A673 (cell line): Measurements from ENCODE around the gene USP51. TPM values are rescaled to one million over a fixed set of nuclear protein-coding genes. Genes with fewer than 3 reads are reported as not detected.
"Not testable (repeated sequence)": the region's sequence is repeated elsewhere in the genome, so short reads cannot be mapped to it uniquely, and the experiment has no call there.

Experiments
- BruUV-seq: library from RNA; stranded (reverse); fragments of 400-500 nt; replicated peaks from 2 replicates; lab custom pipeline; 2021; lab: Mats Ljungman, UMichigan
- CTCF ChIA-PET: fragments of 300-600 bp; sonication (Branson Sonifier 250); formaldehyde crosslinking; loops from one replicate; lab custom pipeline; 2022; ENCODE audit warnings: antibody characterized with exemption; lab: Charles Lee
- POLR2A ChIA-PET: fragments of 300-600 bp; sonication (Branson Sonifier 250); formaldehyde crosslinking; loops from one replicate; lab custom pipeline; 2022; ENCODE audit warnings: antibody characterized with exemption; ENCODE audit not compliant: low non-redundant PET; lab: Charles Lee
- DNase-seq: peaks from one replicate; pipeline ENCODE4 v3.0.0-alpha.2; 2015; ENCODE audit warnings: low spot score
- H3K27ac ChIP-seq: fragments of 200-600 bp; sonication (generic); 2 replicates; pipeline ENCODE4 v1.5.1; 2016; ENCODE audit warnings: mixed run types, low read depth, mild to moderate bottlenecking, mixed read lengths, antibody characterized with exemption, low read length; ENCODE audit not compliant: poor library complexity, severe bottlenecking
- H3K27me3 ChIP-seq: fragments of 200-600 bp; sonication (generic); replicated peaks from 2 replicates; pipeline ENCODE4 v1.6.1; 2017; ENCODE audit warnings: mixed run types, low read depth, mild to moderate bottlenecking, mixed read lengths, antibody characterized with exemption, low read length; ENCODE audit not compliant: insufficient read depth, poor library complexity
- H3K36me3 ChIP-seq: fragments of 200-600 bp; sonication (generic); 2 replicates; pipeline ENCODE4 v1.6.1; 2016; ENCODE audit warnings: mixed run types, mild to moderate bottlenecking, mixed read lengths, antibody characterized with exemption, low read length; ENCODE audit not compliant: insufficient read depth, poor library complexity, severe bottlenecking
- H3K4me1 ChIP-seq: fragments of 200-600 bp; sonication (generic); 2 replicates; pipeline ENCODE4 v1.6.1; 2017; ENCODE audit warnings: mixed run types, mild to moderate bottlenecking, mixed read lengths, antibody characterized with exemption, low read length; ENCODE audit not compliant: insufficient read depth, poor library complexity, severe bottlenecking
- H3K4me3 ChIP-seq: fragments of 200-600 bp; sonication (generic); 2 replicates; pipeline ENCODE4 v1.5.1; 2016; ENCODE audit warnings: low read depth, mixed run types, mild to moderate bottlenecking, mixed read lengths, low read length; ENCODE audit not compliant: poor library complexity, severe bottlenecking
- H3K9me3 ChIP-seq: fragments of 200-600 bp; sonication (generic); 2 replicates; pipeline ENCODE4 v1.6.1; 2016; ENCODE audit warnings: mixed run types, low read depth, mild to moderate bottlenecking, mixed read lengths, antibody characterized with exemption, low read length; ENCODE audit not compliant: poor library complexity, severe bottlenecking
- EZH2 ChIP-seq: fragments of 200-600 bp; sonication (generic); IDR thresholded peaks from 2 replicates; pipeline ENCODE4 v1.6.1; 2017; ENCODE audit warnings: borderline replicate concordance, low read depth, mild to moderate bottlenecking, mixed read lengths, antibody characterized with exemption, low read length; ENCODE audit not compliant: poor library complexity, severe bottlenecking
- intact Hi-C: fragments of 100-400 bp; cut with micrococcal nuclease; formaldehyde crosslinking; loops from one replicate; pipeline ENCODE4 v1.10.0; 2022; ENCODE audit not compliant: unreplicated experiment
- total RNA-seq: library from RNA; stranded (reverse); gene quantifications from 2 replicates; pipeline ENCODE4 v1.2.3, GENCODE V29; 2021
- TF ChIP-seq, protein P1 (sequence below): fragments of 300-800, 200-600 bp; sonication (generic); conservative IDR thresholded peaks from 2 replicates; pipeline ENCODE4 v1.5.1; 2017; ENCODE audit warnings: low read depth, mild to moderate bottlenecking, antibody characterized with exemption, low read length, moderate library complexity, mixed read lengths

Gene USP51
- total RNA-seq, 1 experiment from 2014 or later: 1.4 TPM

DNA sequence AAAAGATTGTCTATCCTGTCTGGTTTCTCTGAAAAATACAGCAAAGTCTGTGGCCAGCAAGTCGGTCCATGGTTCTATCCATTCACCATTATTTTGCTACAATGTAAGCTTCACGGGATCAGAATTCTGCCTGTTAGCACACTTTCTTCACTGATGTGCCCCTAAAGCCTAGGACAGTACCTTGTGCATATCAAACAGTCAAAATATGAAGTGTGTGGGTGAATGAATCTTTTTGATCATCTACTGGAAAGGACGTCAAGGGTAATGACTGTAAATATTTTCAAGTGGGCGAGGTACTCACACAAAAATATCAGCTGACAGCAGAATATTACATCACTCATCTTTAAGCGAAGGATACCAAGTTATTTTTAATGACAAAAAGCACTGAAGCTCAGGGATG, 24.5 kb downstream of the USP51 start:
- H3K4me1 ChIP-seq, H3K27ac ChIP-seq, H3K27me3 ChIP-seq, POLR2A ChIA-PET, CTCF ChIA-PET, H3K36me3 ChIP-seq, DNase-seq, H3K9me3 ChIP-seq, intact Hi-C loops, BruUV-seq, H3K4me3 ChIP-seq: not testable (repeated sequence)

- DNase-seq, H3K9me3 ChIP-seq, POLR2A ChIA-PET, CTCF ChIA-PET, intact Hi-C loops, H3K4me3 ChIP-seq, BruUV-seq, H3K27ac ChIP-seq, H3K27me3 ChIP-seq, H3K36me3 ChIP-seq, H3K4me1 ChIP-seq: not testable (repeated sequence)
These were observed 25.6 kb downstream of the USP51 start for GRCh38 chrX:55464050-55464449.

- H3K4me3 ChIP-seq, intact Hi-C loops, H3K27ac ChIP-seq, BruUV-seq, H3K27me3 ChIP-seq, CTCF ChIA-PET, H3K4me1 ChIP-seq, DNase-seq, H3K36me3 ChIP-seq, POLR2A ChIA-PET, H3K9me3 ChIP-seq: not testable (repeated sequence)
These were observed 29.7 kb downstream of the USP51 start for GRCh38 chrX:55459926-55460325.

DNA sequence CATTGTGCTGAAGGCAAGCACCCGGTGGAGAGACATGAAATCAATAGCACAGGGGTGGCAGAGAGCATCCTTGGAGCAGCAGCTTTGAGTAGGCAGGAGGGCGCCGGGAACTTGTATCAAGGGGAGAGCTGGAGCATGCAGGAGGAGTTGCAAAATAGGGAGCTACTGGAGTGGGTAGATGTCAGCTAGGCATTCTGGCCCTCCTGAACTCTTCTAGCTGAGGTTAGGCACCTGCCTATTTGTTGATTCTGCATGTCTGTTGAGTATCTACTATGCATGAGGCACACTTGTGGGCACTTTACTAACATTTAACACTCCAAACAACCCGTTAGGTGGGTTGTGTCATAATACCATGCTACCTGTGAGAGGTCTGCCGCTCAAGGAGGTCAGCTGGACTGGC, 30.2 kb downstream of the USP51 start:
- H3K27ac ChIP-seq, BruUV-seq, POLR2A ChIA-PET, H3K27me3 ChIP-seq, DNase-seq, H3K4me1 ChIP-seq, H3K36me3 ChIP-seq, H3K4me3 ChIP-seq, H3K9me3 ChIP-seq, intact Hi-C loops, CTCF ChIA-PET: not testable (repeated sequence)

DNA sequence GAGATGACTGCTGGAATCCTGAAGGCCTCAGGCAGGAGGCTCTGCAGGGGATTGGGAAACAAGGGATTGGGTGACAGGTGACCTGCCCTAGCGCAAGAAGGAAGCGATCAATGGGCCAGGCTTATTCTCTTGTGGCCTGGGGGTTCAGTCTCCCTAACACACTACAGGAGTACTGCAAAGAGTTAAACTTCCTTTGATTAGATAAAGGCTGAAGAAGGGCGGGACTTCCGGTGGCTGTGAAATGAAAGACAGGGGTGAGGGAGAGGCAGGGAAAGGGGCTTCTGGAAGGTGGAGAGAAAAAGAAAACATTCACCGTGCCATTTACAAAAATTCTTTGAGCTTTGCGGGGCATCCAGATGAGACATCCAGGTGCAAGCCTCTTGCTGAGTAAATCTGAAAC, 33.9 kb downstream of the USP51 start:
- BruUV-seq, H3K4me3 ChIP-seq, H3K4me1 ChIP-seq, H3K27me3 ChIP-seq, H3K27ac ChIP-seq, intact Hi-C loops, H3K36me3 ChIP-seq, POLR2A ChIA-PET, DNase-seq, H3K9me3 ChIP-seq, CTCF ChIA-PET: not testable (repeated sequence)

GRCh38 chrX:55452833-55453124, 36.9 kb downstream of the USP51 start:
- Histone ChIP-seq H3K36me3 (no peaks in the 10 kb centered on the region), H3K9me3 (no peaks in the 10 kb centered on the region), H3K4me3 (peak overlapping the region; percentile 59), H3K4me1 (no peaks in the 10 kb centered on the region), H3K27ac (no peak overlapping the region), H3K27me3 (no peaks in the 10 kb centered on the region)
- no peak for DNase-seq
- ChIA-PET POLR2A (no interaction called here), CTCF (no interaction called here)
- intact Hi-C loops: no loop called here
- BruUV-seq: TSS peak; percentile 84
- TF ChIP-seq, protein P1, sequence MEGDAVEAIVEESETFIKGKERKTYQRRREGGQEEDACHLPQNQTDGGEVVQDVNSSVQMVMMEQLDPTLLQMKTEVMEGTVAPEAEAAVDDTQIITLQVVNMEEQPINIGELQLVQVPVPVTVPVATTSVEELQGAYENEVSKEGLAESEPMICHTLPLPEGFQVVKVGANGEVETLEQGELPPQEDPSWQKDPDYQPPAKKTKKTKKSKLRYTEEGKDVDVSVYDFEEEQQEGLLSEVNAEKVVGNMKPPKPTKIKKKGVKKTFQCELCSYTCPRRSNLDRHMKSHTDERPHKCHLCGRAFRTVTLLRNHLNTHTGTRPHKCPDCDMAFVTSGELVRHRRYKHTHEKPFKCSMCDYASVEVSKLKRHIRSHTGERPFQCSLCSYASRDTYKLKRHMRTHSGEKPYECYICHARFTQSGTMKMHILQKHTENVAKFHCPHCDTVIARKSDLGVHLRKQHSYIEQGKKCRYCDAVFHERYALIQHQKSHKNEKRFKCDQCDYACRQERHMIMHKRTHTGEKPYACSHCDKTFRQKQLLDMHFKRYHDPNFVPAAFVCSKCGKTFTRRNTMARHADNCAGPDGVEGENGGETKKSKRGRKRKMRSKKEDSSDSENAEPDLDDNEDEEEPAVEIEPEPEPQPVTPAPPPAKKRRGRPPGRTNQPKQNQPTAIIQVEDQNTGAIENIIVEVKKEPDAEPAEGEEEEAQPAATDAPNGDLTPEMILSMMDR: no peak
- TF ChIP-seq EZH2: no peak
